Karpas-422 (cell line): ENCODE data around the gene YY1. TPM values are rescaled to one million over a fixed set of nuclear protein-coding genes. Genes with fewer than 3 reads are reported as not detected.

Source experiments
- DNase-seq: peaks from one replicate; pipeline ENCODE4 v3.0.0-alpha.2; 2015
- H2AFZ ChIP-seq: fragments of 200-600 bp; sonication (generic); 2 replicates; pipeline ENCODE4 v1.6.1; 2014; ENCODE audit warnings: antibody characterized with exemption, low read length, mixed read lengths
- H3K27ac ChIP-seq: fragments of 200-600 bp; sonication (generic); 2 replicates; pipeline ENCODE4 v1.5.1; 2014; ENCODE audit warnings: mild to moderate bottlenecking, low read length, moderate library complexity
- H3K27me3 ChIP-seq: fragments of 200-600 bp; sonication (generic); 2 replicates; pipeline ENCODE4 v1.6.1; 2014; ENCODE audit warnings: low read length, mixed read lengths
- H3K36me3 ChIP-seq: fragments of 200-600 bp; sonication (generic); 2 replicates; pipeline ENCODE4 v1.6.1; 2014; ENCODE audit warnings: low read length, mixed read lengths; ENCODE audit not compliant: insufficient read depth
- H3K4me1 ChIP-seq: fragments of 200-600 bp; sonication (generic); 2 replicates; pipeline ENCODE4 v1.6.1; 2014; ENCODE audit warnings: mild to moderate bottlenecking, low read length, mixed read lengths
- H3K4me2 ChIP-seq: fragments of 200-600 bp; sonication (generic); 2 replicates; pipeline ENCODE4 v1.6.1; 2014; ENCODE audit warnings: low read length, low read depth, mild to moderate bottlenecking; ENCODE audit not compliant: poor library complexity, severe bottlenecking
- H3K4me3 ChIP-seq: fragments of 200-600 bp; sonication (generic); 2 replicates; pipeline ENCODE4 v1.5.1; 2014; ENCODE audit warnings: mild to moderate bottlenecking, antibody characterized with exemption, low read length, mixed read lengths
- H3K79me2 ChIP-seq: fragments of 200-600 bp; sonication (generic); 2 replicates; pipeline ENCODE4 v1.6.1; 2014; ENCODE audit warnings: mild to moderate bottlenecking, low read length, mixed read lengths
- H3K9ac ChIP-seq: fragments of 200-600 bp; sonication (generic); 2 replicates; pipeline ENCODE4 v1.6.0; 2014; ENCODE audit warnings: low read length
- H3K9me2 ChIP-seq: fragments of 200-600 bp; sonication (generic), shearing (Covaris generic); replicated peaks from 2 replicates; pipeline ENCODE4 v1.6.0; 2014; ENCODE audit warnings: mild to moderate bottlenecking, low read length, moderate library complexity; ENCODE audit not compliant: insufficient read depth
- H3K9me3 ChIP-seq: fragments of 300-700, 200-600 bp; sonication (generic); 2 replicates; pipeline ENCODE4 v1.6.1; 2014; ENCODE audit warnings: low read length, mixed read lengths
- H4K20me1 ChIP-seq: fragments of 200-600 bp; sonication (generic); 2 replicates; pipeline ENCODE4 v1.6.1; 2014; ENCODE audit warnings: mild to moderate bottlenecking, antibody characterized with exemption, low read length, low read depth; ENCODE audit not compliant: insufficient read depth
- total RNA-seq: library from RNA; depleted of rRNA; stranded (reverse); fragments of >200 nt; shearing (Covaris generic); gene quantifications from 2 replicates; pipeline ENCODE4 v1.2.3, GENCODE V29; 2014; ENCODE audit warnings: low replicate concordance; rRNA removed

YY1 gene
- total RNA-seq: 95.9 and 115 TPM in 2 replicates

DNA sequence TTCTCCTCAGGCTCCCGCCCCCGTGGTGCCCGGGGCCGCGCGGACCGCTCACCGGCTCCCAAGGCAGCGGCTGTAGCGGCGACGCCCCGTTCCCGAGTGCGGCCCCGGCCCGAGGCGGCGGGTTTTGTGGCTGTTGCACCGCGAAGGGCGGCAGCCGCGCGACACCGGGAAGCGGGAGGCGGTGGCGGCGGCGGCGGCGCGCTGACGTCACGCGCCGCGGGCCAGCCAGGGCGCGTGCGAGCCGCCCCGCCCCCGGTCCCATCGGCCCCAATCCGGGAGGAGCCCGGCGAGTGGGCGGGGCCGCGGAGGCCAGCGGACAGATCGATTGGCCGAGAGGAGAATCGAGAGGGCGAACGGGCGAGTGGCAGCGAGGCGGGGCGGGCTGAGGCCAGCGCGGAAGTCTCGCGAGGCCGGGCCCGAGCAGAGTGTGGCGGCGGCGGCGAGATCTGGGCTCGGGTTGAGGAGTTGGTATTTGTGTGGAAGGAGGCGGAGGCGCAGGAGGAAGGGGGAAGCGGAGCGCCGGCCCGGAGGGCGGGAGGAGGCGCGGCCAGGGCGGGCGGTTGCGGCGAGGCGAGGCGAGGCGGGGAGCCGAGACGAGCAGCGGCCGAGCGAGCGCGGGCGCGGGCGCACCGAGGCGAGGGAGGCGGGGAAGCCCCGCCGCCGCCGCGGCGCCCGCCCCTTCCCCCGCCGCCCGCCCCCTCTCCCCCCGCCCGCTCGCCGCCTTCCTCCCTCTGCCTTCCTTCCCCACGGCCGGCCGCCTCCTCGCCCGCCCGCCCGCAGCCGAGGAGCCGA, at the start of gene YY1:
TSS of gene YY1 (plus strand) at position 726 of the 792 bp plus-strand sequence. CDS start 101 bp downstream, outside the sequence.
- H3K36me3 ChIP-seq: peaks cover 20% of the 10 kb centered on the region; the same call in 1 of the 2 replicates
- H3K79me2 ChIP-seq: peaks cover 89% of the 10 kb centered on the region
- peak within 1 kb of the TSS; percentile 93 for H3K4me2 ChIP-seq
- peaks cover 66% of the 10 kb centered on the region for H4K20me1 ChIP-seq
- peak; percentile 100 for DNase-seq
- H3K9me2 ChIP-seq: no peaks in the 10 kb centered on the region
- no peaks in the 10 kb centered on the region for H3K27me3 ChIP-seq
- peaks cover 41% of the 10 kb centered on the region for H3K4me1 ChIP-seq
- H3K4me3 ChIP-seq: peak within 1 kb of the TSS; percentile 92
- H3K9ac ChIP-seq: peak within 1 kb of the TSS; percentile 99
- H3K27ac ChIP-seq: peak within 1 kb of the TSS; percentile 90
- H2AFZ ChIP-seq: no peak within 1 kb of the TSS
- H3K9me3 ChIP-seq: no peaks in the 10 kb centered on the region

DNA sequence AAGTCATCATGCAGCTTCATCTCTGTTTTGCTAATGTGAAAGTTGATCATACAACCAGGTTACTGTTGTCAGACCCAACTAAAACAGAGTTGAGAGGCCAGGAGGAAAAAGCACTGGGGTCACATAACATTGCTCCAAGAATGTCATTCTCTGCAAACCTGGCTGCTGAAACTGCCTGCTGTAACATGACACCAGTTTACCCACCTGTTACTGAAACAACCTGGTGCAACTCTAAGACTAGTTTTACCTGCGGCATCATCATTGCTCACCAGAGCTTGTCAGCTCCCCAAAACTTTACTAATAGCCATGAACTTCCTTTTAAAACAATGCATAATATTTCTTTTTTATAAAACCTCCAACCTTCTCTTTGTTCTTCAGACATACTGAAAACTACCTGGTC, 48.8 kb upstream of the YY1 start:
- DNase-seq: no peak
- H2AFZ ChIP-seq: no peak overlapping the region
- H3K79me2 ChIP-seq: no peaks in the 10 kb centered on the region
- H3K27ac ChIP-seq: no peak overlapping the region
- no peaks in the 10 kb centered on the region for H3K9me2 ChIP-seq
- H3K9ac ChIP-seq: no peak overlapping the region
- H3K4me3 ChIP-seq: no peak overlapping the region
- peaks cover 17% of the 10 kb centered on the region for H3K4me1 ChIP-seq
- H3K4me2 ChIP-seq: no peak overlapping the region
- no peaks in the 10 kb centered on the region for H3K9me3 ChIP-seq
- H4K20me1 ChIP-seq: no peaks in the 10 kb centered on the region
- H3K27me3 ChIP-seq: no peaks in the 10 kb centered on the region
- no peaks in the 10 kb centered on the region for H3K36me3 ChIP-seq

DNA sequence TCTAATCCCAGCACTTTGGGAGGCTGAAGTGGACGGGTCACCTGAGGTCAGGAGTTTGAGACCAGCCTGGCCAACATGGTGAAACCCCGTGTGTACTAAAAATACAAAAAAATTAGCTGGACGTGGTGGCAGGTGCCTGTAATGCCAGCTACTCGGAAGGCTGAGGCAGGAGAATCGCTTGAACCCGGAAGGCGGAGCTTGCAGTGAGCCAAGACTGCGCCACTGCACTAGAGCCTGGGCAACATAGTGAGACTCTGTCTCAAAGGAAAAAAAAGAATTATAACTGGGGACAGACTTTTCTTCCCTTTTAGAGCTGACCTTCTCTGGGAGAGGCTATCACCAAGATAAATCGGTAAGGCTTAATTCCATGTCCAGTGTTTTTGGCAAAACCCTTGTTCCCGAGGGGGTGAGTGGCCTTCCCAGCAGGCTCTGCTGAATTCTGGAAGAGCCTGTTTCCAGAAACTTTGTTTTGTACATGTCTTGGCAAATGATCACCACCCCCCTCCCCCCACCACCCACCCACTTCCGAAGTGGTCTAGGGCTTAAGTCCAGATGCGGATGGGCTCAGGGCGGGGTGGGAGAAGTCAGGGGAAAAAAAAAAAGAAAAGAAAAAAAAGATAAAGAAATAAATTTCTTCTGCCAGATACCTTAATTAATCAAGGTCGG, 47.2 kb upstream of the YY1 start:
- H3K36me3 ChIP-seq: no peaks in the 10 kb centered on the region
- no peaks in the 10 kb centered on the region for H3K27me3 ChIP-seq
- DNase-seq: no peak
- H3K9me3 ChIP-seq: no peaks in the 10 kb centered on the region
- no peak overlapping the region for H3K27ac ChIP-seq
- H3K9ac ChIP-seq: peak overlapping the region; percentile 71
- no peaks in the 10 kb centered on the region for H3K9me2 ChIP-seq
- no peaks in the 10 kb centered on the region for H3K79me2 ChIP-seq
- peaks cover 17% of the 10 kb centered on the region for H3K4me1 ChIP-seq
- H4K20me1 ChIP-seq: no peaks in the 10 kb centered on the region
- no peak overlapping the region for H2AFZ ChIP-seq
- H3K4me2 ChIP-seq: peak overlapping the region; percentile 73
- peak overlapping the region; percentile 64; the same call in 1 of the 2 replicates for H3K4me3 ChIP-seq

DNA sequence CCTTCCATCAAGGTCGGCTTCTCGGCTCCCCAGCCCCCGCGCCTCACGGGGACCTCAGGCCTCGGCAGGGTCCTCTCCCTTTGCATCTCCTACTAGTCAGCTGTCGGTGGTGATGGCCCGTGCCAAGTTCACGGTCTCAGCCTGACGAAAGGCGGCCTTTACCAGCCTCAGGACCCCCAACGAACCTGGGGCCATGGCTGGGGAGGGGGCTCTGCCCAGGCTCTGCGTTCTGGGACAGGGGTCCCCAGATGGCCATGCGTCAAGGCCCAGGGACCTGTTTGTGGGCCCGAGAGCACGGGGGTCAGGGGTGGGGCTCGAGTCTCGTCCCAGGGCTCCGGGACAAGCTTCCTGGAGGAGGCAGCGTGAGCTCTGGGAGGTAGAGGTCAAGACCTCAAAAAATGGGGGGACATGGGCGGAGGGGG, 46.7 kb upstream of the YY1 start:
- peak overlapping the region; percentile 64; the same call in 1 of the 2 replicates for H3K4me3 ChIP-seq
- DNase-seq: no peak
- no peaks in the 10 kb centered on the region for H3K79me2 ChIP-seq
- peaks cover 17% of the 10 kb centered on the region for H3K4me1 ChIP-seq
- H2AFZ ChIP-seq: peak overlapping the region; percentile 32; the same call in 1 of the 2 replicates
- H3K4me2 ChIP-seq: peak overlapping the region; percentile 73
- H3K27ac ChIP-seq: no peak overlapping the region
- no peaks in the 10 kb centered on the region for H3K36me3 ChIP-seq
- H3K9ac ChIP-seq: peak overlapping the region; percentile 71
- no peaks in the 10 kb centered on the region for H4K20me1 ChIP-seq
- no peaks in the 10 kb centered on the region for H3K27me3 ChIP-seq
- H3K9me3 ChIP-seq: no peaks in the 10 kb centered on the region
- no peaks in the 10 kb centered on the region for H3K9me2 ChIP-seq

DNA sequence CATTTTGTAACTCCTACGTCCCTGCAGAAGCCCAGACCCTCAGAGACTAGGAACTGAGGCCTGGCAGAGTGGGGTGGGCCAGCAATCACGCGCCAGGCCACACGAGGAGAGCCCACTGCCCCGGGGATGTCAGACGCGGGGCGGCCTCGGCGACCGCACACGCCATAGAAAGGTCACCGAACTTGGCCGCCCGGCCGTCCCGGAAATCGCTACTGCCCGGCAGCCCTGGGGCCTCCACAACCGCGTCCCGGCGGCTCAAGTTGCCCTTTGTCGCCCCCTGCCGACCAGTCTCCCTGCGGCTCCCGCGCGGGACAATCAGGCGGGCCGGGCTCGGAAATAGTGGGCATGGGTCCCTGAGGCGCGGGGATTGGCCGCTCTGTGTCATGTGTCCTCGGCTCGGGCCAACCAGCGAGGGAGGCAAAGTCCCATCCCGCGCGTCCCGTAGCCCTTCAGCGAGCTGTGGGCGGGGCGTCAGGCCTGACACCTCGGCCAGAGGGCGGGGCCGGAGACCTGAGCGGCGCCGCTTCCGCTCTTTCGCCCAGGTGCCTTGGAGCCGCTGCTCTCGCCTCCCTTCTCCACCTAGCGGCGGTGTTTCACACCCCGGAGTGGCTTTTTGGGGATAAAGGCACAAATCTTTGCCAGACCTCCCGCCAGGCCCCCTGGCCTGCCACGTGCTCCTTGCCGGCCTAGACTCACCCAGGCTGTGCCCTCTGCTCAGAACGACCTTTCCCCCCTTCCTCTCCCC, 46.1 kb upstream of the YY1 start:
- no peaks in the 10 kb centered on the region for H3K27me3 ChIP-seq
- H3K9me2 ChIP-seq: no peaks in the 10 kb centered on the region
- H4K20me1 ChIP-seq: no peaks in the 10 kb centered on the region
- peaks cover 17% of the 10 kb centered on the region for H3K4me1 ChIP-seq
- H3K9me3 ChIP-seq: no peaks in the 10 kb centered on the region
- peak overlapping the region; percentile 78 for H2AFZ ChIP-seq
- DNase-seq: peak; percentile 100
- no peaks in the 10 kb centered on the region for H3K79me2 ChIP-seq
- H3K4me3 ChIP-seq: peak overlapping the region; percentile 64; the same call in 1 of the 2 replicates
- peak overlapping the region; percentile 77 for H3K9ac ChIP-seq
- peak overlapping the region; percentile 75 for H3K4me2 ChIP-seq
- H3K36me3 ChIP-seq: no peaks in the 10 kb centered on the region
- peak overlapping the region; percentile 58 for H3K27ac ChIP-seq

DNA sequence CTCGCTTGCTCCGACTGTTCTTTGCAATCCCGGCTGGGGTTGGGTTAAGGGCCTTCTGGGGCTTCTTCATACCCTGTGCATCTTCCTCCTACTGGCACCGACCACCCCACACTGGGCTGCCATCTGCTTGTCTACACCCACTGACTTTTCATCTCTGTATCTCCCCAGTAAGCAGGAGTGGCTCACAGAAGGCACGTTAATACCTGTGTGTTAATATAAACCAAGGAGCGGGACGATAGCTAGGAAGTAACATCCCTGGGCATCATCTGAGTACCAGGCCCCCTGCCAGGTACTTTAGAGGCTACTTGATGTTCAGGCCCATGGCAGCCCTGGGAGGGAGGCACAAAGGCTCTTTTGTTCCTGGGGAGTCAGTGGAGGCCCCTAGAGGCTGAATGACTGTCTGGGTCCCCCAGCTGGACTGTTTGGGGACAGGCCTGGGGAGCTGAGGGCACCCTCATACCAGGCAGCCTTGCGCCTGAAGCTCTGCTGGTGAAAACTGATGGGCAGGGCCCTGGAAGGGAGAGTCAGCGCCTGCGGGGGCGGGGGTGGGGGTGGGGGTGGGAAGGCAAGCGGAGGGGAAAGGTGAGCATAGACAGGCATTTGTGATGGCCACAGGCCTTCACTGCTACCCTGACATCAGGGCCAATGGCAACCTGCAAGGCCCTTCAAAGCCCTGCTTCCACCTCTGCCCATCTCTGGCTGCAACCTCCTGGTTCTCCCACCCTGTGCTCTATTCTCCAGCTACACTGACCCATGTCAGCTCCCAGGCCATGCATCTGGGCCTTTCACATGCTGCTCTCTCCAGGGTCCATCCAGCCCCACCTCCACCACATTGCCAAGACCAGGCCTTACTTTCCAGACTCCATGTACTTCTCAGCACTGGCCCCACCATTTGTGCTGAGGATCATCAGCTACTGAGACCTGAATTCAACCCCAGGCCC, 45.3 kb upstream of the YY1 start:
- Histone ChIP-seq H3K4me2 (peak overlapping the region; percentile 75), H3K4me3 (peak overlapping the region; percentile 59; the same call in 1 of the 2 replicates), H3K9me2 (no peaks in the 10 kb centered on the region), H3K9ac (peak overlapping the region; percentile 77), H3K27ac (peak overlapping the region; percentile 58), H3K27me3 (no peaks in the 10 kb centered on the region), H2AFZ (peak overlapping the region; percentile 78), H3K36me3 (no peaks in the 10 kb centered on the region), H4K20me1 (no peaks in the 10 kb centered on the region), H3K9me3 (no peaks in the 10 kb centered on the region), H3K4me1 (peaks cover 17% of the 10 kb centered on the region), H3K79me2 (no peaks in the 10 kb centered on the region)
- peak; percentile 55 for DNase-seq

DNA sequence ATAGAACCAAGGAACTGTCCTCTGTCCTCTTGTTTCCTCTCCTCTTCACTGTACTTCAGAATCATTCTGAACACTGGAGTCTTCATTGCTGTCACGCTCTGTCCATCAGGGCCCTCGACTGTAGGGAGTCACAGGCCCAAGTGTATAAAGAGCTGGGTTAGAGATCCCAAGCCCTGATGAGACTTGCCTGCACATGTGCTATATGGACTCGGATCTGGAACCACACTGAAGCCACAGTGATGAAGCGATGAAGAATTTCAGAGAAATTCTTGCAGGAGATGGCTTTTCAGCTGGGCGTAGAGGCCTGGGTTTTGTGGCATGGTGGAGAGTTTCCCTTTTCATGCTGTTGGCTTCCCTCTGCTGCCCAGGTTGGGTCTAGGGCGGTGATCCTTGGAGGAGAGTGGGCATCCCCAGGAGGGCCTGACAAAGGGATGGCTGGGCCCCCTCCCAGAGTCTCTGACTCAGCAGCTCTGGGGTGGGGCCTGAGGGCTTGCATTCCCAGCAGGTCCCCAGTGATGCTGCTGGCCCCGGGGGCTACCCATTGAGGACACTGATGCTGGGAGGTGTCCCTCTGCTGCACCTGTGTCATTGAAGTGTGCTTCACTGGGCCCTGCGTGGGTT, 39.6 kb upstream of the YY1 start:
- Histone ChIP-seq H3K4me3 (no peak overlapping the region), H3K36me3 (no peaks in the 10 kb centered on the region), H3K9ac (no peak overlapping the region), H2AFZ (no peak overlapping the region), H3K9me2 (no peaks in the 10 kb centered on the region), H3K27ac (no peak overlapping the region), H3K9me3 (no peaks in the 10 kb centered on the region), H3K4me1 (no peaks in the 10 kb centered on the region), H3K27me3 (no peaks in the 10 kb centered on the region), H3K4me2 (no peak overlapping the region), H3K79me2 (no peaks in the 10 kb centered on the region), H4K20me1 (no peaks in the 10 kb centered on the region)
- no peak for DNase-seq
